ENCODE results near the gene CRTC1. TPM values are rescaled to one million over a fixed set of nuclear protein-coding genes. Genes with fewer than 3 reads are reported as not detected.

CRTC1 gene
- total and polyA plus RNA-seq, 2 experiments from 2014 or later: 2.5 to 4.8 TPM

DNA sequence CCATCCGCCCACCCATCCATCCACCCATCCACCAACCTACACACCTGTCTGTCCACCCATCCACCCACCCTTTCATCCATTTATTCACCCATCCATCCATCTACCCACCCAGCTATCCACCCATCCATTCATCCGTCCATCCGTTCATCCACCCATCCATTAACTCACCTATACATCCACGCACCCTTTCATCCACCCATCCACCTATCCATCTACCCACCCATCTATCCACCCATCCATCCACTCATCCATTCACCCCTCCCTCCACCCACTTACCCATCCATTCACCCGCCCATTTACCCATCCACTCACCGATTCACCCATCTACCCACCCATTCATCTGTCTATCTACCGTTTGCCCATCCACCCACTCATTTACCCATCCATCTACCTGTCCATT, 29.0 kb upstream of the CRTC1 start:
- no peaks in the 10 kb centered on the region for H3K36me3 ChIP-seq (replicated peaks; ENCODE audit: insufficient read depth, low read depth)
- WGBS (ENCODE audit: low lambda C conversion rate, missing lambda C conversion rate): 96% methylated on average over 7 of the region's 7 CpGs
- no peak overlapping the region for H3K4me3 ChIP-seq
- TF ChIP-seq, protein P1, sequence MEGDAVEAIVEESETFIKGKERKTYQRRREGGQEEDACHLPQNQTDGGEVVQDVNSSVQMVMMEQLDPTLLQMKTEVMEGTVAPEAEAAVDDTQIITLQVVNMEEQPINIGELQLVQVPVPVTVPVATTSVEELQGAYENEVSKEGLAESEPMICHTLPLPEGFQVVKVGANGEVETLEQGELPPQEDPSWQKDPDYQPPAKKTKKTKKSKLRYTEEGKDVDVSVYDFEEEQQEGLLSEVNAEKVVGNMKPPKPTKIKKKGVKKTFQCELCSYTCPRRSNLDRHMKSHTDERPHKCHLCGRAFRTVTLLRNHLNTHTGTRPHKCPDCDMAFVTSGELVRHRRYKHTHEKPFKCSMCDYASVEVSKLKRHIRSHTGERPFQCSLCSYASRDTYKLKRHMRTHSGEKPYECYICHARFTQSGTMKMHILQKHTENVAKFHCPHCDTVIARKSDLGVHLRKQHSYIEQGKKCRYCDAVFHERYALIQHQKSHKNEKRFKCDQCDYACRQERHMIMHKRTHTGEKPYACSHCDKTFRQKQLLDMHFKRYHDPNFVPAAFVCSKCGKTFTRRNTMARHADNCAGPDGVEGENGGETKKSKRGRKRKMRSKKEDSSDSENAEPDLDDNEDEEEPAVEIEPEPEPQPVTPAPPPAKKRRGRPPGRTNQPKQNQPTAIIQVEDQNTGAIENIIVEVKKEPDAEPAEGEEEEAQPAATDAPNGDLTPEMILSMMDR (IDR thresholded peaks at IDR 0.05; ENCODE audit: poor library complexity): no peak
- TF ChIP-seq EZH2 (IDR thresholded peaks at IDR 0.05; ENCODE audit: borderline replicate concordance): no peak
- no peak for TF ChIP-seq EZH2phosphoT487 (IDR thresholded peaks at IDR 0.05; ENCODE audit: low read depth, severe bottlenecking, unreplicated experiment)
- no peaks in the 10 kb centered on the region for H3K9me3 ChIP-seq (ENCODE audit: low read depth)
- H3K9me2 ChIP-seq (replicated peaks; ENCODE audit: insufficient read depth): no peaks in the 10 kb centered on the region
- no peak overlapping the region for H3K4me2 ChIP-seq
- peaks cover 16% of the 10 kb centered on the region for H3K4me1 ChIP-seq (ENCODE audit: insufficient read depth)
- no peak overlapping the region for H2AFZ ChIP-seq
- no peak for DNase-seq (ENCODE audit: low spot score)
- no peaks in the 10 kb centered on the region for H3K79me2 ChIP-seq
- no peaks in the 10 kb centered on the region for H4K20me1 ChIP-seq (ENCODE audit: insufficient read depth, poor library complexity, severe bottlenecking)
- no peaks in the 10 kb centered on the region for H3K27me3 ChIP-seq
- no peak overlapping the region for H3K27ac ChIP-seq

DNA sequence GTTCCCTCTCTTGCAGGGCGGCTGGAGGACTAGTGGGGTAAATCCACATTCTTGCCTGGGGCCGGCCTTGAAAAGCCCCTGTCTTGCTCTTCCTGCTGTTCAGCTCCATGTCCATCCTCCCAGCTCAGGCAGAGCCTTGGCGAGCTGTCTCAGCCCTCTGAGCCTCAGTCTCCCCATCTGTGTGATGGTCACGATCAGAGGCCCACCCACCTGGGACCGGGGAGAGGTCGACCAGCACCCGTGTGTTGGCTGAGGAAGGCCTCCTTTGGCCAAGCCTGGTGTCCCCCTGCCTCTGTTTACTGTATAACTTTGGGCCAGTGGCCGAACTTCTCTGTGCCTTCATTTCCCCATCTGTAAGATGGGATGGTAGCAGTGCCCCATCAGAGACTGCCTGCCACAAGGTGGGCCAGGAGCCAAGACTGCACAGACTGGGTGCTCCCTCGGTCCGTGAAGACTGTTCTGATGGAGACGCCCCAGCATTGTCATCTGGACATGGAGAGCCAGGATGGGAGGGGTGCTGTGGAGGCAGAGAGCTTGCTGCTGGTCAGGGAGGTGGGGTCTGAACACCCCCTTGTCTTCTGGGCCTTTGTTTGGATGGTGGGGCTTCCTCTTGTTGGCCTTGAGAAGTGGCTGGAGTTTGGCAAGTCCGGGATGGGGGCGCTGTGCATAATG, 28.2 kb upstream of the CRTC1 start:
- 96% methylated on average over 13 of the region's 13 CpGs for WGBS (ENCODE audit: low lambda C conversion rate, missing lambda C conversion rate)
- Histone ChIP-seq H4K20me1 (ENCODE audit: insufficient read depth, poor library complexity, severe bottlenecking) (no peaks in the 10 kb centered on the region), H3K27ac (no peak overlapping the region), H3K9me3 (ENCODE audit: low read depth) (no peaks in the 10 kb centered on the region), H3K4me1 (ENCODE audit: insufficient read depth) (peaks cover 12% of the 10 kb centered on the region), H3K9me2 (replicated peaks; ENCODE audit: insufficient read depth) (no peaks in the 10 kb centered on the region), H3K36me3 (replicated peaks; ENCODE audit: insufficient read depth, low read depth) (no peaks in the 10 kb centered on the region), H3K27me3 (no peaks in the 10 kb centered on the region), H2AFZ (no peak overlapping the region), H3K4me3 (no peak overlapping the region), H3K4me2 (no peak overlapping the region), H3K79me2 (no peaks in the 10 kb centered on the region)
- TF ChIP-seq EZH2 (IDR thresholded peaks at IDR 0.05; ENCODE audit: borderline replicate concordance) (no peak), EZH2phosphoT487 (IDR thresholded peaks at IDR 0.05; ENCODE audit: low read depth, severe bottlenecking, unreplicated experiment) (no peak)
- TF ChIP-seq, protein P1 (IDR thresholded peaks at IDR 0.05; ENCODE audit: poor library complexity): no peak
- no peak for DNase-seq (ENCODE audit: low spot score)

DNA sequence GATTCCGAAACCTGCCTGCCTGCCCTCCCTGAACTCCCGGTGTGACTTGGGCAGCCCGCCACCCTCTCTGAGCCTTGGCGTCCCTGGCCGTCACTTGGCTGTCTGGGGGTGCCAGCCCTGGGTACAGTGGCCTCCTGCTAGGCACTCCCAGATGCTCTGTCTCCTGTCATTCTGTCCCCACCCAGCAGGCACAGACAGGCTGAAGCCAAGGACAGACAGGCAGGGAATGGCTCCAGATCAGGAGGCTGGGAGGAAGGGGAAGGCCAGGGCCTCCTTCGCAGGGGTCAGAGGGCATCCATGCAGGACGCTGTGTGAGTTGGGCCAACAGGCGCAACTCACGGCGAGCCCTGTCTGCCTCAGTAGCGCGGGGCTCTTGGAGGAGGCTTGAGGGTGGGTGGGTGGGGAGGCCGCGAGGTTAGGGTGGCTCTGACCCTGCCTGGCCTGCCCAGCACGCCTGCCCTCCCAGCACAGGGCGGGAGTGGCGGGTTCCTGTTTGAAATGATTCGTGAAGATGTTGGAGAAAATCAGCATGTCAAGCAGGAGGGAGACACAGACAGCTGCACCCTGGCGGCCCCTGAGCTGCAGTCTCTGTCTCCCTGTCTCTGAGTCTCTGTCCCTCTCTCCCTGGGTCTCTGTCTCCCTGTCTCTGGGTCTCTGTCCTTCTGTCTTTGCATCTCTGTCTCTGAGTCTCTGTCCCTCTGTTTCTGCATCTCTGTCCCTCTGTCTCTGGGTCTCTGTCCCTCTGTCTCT, 27.0 kb upstream of the CRTC1 start:
- no peaks in the 10 kb centered on the region for H3K79me2 ChIP-seq
- H3K27ac ChIP-seq: no peak overlapping the region
- WGBS (ENCODE audit: low lambda C conversion rate, missing lambda C conversion rate): 86% methylated on average over 18 of the region's 19 CpGs
- H3K27me3 ChIP-seq: no peaks in the 10 kb centered on the region
- H3K36me3 ChIP-seq (replicated peaks; ENCODE audit: insufficient read depth, low read depth): no peaks in the 10 kb centered on the region
- H3K9me3 ChIP-seq (ENCODE audit: low read depth): no peaks in the 10 kb centered on the region
- no peaks in the 10 kb centered on the region for H4K20me1 ChIP-seq (ENCODE audit: insufficient read depth, poor library complexity, severe bottlenecking)
- no peak overlapping the region for H3K4me3 ChIP-seq
- H2AFZ ChIP-seq: no peak overlapping the region
- no peak overlapping the region for H3K4me2 ChIP-seq
- no peak for DNase-seq (ENCODE audit: low spot score)
- TF ChIP-seq, protein P1 (IDR thresholded peaks at IDR 0.05; ENCODE audit: poor library complexity): no peak
- TF ChIP-seq EZH2 (IDR thresholded peaks at IDR 0.05; ENCODE audit: borderline replicate concordance): no peak
- no peak for TF ChIP-seq EZH2phosphoT487 (IDR thresholded peaks at IDR 0.05; ENCODE audit: low read depth, severe bottlenecking, unreplicated experiment)
- H3K9me2 ChIP-seq (replicated peaks; ENCODE audit: insufficient read depth): no peaks in the 10 kb centered on the region
- H3K4me1 ChIP-seq (ENCODE audit: insufficient read depth): peaks cover 7% of the 10 kb centered on the region
